Lower leg skin (tissue), 3 donors: ENCODE results near the gene GP5.

Experiments
- CTCF ChIP-seq, 3 donors: fragments of 450-650 bp; IDR thresholded peaks; one replicate each; pipeline ENCODE4 v1.5.1; 2016; ENCODE audit warnings: antibody characterized with exemption in 3 of 3, mild to moderate bottlenecking in 3 of 3, moderate library complexity in 2 of 3
- POLR2A ChIP-seq, 2 donors: fragments of 450-650 bp; IDR thresholded peaks; one replicate each; pipeline ENCODE4 v1.6.1; 2016 to 2017; ENCODE audit warnings: antibody characterized with exemption in 2 of 2, mild to moderate bottlenecking in 1 of 2, moderate library complexity in 1 of 2

- TF ChIP-seq CTCF (IDR thresholded peaks at IDR 0.05) (no peak), POLR2A (IDR thresholded peaks at IDR 0.05) (no peak)
These were observed 25.2 kb downstream of the GP5 start for GRCh38 chr3:194373899-194374298.
